Endothelial cell (in vitro differentiated cells): ENCODE results near the gene SLC22A23. TPM values are rescaled to one million over a fixed set of nuclear protein-coding genes. Genes with fewer than 3 reads are reported as not detected.

ENCODE experiments used
- DNase-seq: peaks from one replicate; pipeline ENCODE4 v3.0.0; 2021; ENCODE audit warnings: low spot score
- H3K27ac Mint-ChIP-seq: one replicate; pipeline ENCODE4 v1.8.0; 2021; ENCODE audit warnings: mixed read lengths, inconsistent platforms; ENCODE audit not compliant: unreplicated experiment
- H3K27me3 Mint-ChIP-seq: one replicate; pipeline ENCODE4 v1.8.0; 2021; ENCODE audit warnings: mild to moderate bottlenecking, moderate library complexity, mixed read lengths, inconsistent platforms; ENCODE audit not compliant: unreplicated experiment
- H3K36me3 Mint-ChIP-seq: one replicate; pipeline ENCODE4 v1.8.0; 2021; ENCODE audit warnings: mild to moderate bottlenecking, low read depth, mixed read lengths, inconsistent platforms; ENCODE audit not compliant: unreplicated experiment
- H3K4me1 Mint-ChIP-seq: one replicate; pipeline ENCODE4 v1.8.0; 2021; ENCODE audit warnings: mild to moderate bottlenecking, mixed read lengths, inconsistent platforms; ENCODE audit not compliant: unreplicated experiment
- H3K4me3 Mint-ChIP-seq: one replicate; pipeline ENCODE4 v1.8.0; 2021; ENCODE audit warnings: mild to moderate bottlenecking, mixed read lengths, inconsistent platforms; ENCODE audit not compliant: unreplicated experiment
- H3K9me3 Mint-ChIP-seq: one replicate; pipeline ENCODE4 v1.8.0; 2021; ENCODE audit warnings: mixed read lengths, inconsistent platforms; ENCODE audit not compliant: unreplicated experiment
- CTCF ChIP-seq: fragments of 200-600 bp; sonication (generic); IDR thresholded peaks from one replicate; pipeline ENCODE4 v1.5.0; 2021; ENCODE audit warnings: antibody characterized with exemption; ENCODE audit not compliant: unreplicated experiment
- total RNA-seq: library from RNA; stranded (reverse); fragmentation: NEBNext Ultra II Directional; extraction: Animal tissue kit (Norgen Biotek cat#: 25700); gene quantifications from one replicate; pipeline ENCODE4 v1.2.1, GENCODE V29; 2021; ENCODE audit not compliant: unreplicated experiment

The SLC22A23 gene
- total RNA-seq, 1 donor from 2014 or later: 72.7 TPM

GRCh38 chr6:3359973-3360726 is 96.7 kb downstream of the SLC22A23 start:
- Mint-ChIP-seq H3K9me3 (no peaks in the 10 kb centered on the region), H3K36me3 (peaks cover 31% of the 10 kb centered on the region), H3K27me3 (peaks cover 11% of the 10 kb centered on the region), H3K4me1 (peaks cover 40% of the 10 kb centered on the region), H3K4me3 (peak overlapping the region; percentile 52), H3K27ac (no peak overlapping the region)
- no peak for TF ChIP-seq CTCF
- no peak for DNase-seq

- Mint-ChIP-seq H3K4me3 (peak overlapping the region; percentile 63), H3K27ac (no peak overlapping the region), H3K27me3 (peaks cover 8% of the 10 kb centered on the region), H3K9me3 (no peaks in the 10 kb centered on the region), H3K36me3 (peaks cover 27% of the 10 kb centered on the region), H3K4me1 (peaks cover 45% of the 10 kb centered on the region)
- no peak for TF ChIP-seq CTCF
- DNase-seq: no peak
Observed at GRCh38 chr6:3359101-3359752, 97.6 kb downstream of the SLC22A23 start.

- Mint-ChIP-seq H3K27me3 (peaks cover 12% of the 10 kb centered on the region), H3K36me3 (peaks cover 28% of the 10 kb centered on the region), H3K9me3 (no peaks in the 10 kb centered on the region), H3K4me1 (peaks cover 51% of the 10 kb centered on the region), H3K27ac (no peak overlapping the region), H3K4me3 (peak overlapping the region; percentile 60)
- no peak for TF ChIP-seq CTCF
- DNase-seq: no peak
Observed at GRCh38 chr6:3358413-3359100, 98.3 kb downstream of the SLC22A23 start.

- Mint-ChIP-seq H3K36me3 (peaks cover 29% of the 10 kb centered on the region), H3K4me1 (peaks cover 55% of the 10 kb centered on the region), H3K27ac (peak overlapping the region; percentile 13), H3K4me3 (no peak overlapping the region), H3K27me3 (peaks cover 16% of the 10 kb centered on the region), H3K9me3 (no peaks in the 10 kb centered on the region)
- DNase-seq: no peak
- TF ChIP-seq CTCF: no peak
Observed at GRCh38 chr6:3357678-3358077, 99.2 kb downstream of the SLC22A23 start.
